Smooth muscle cell (in vitro differentiated cells): ENCODE results near the gene TEAD1. TPM values are rescaled to one million over a fixed set of nuclear protein-coding genes. Genes with fewer than 3 reads are reported as not detected.

Experiments used
- DNase-seq: peaks from one replicate; lab custom pipeline; 2025; ENCODE audit not compliant: unreplicated experiment; lab: John Stamatoyannopoulos, UW
- H2AFZ ChIP-seq: fragments of 200-600 bp; sonication (generic); 2 replicates; pipeline ENCODE4 v1.6.0; 2016; ENCODE audit warnings: antibody characterized with exemption, low read depth, mild to moderate bottlenecking
- H3F3A ChIP-seq: fragments of 200-600 bp; sonication (generic); 2 replicates; pipeline ENCODE4 v1.6.0; 2017; ENCODE audit warnings: antibody characterized with exemption, low read depth
- H3K27ac ChIP-seq: fragments of 200-600 bp; sonication (generic); 2 replicates; pipeline ENCODE4 v1.5.1; 2016; ENCODE audit warnings: low read depth, mild to moderate bottlenecking
- H3K27me3 ChIP-seq: fragments of 200-600 bp; sonication (generic); 2 replicates; pipeline ENCODE4 v1.6.1; 2016; ENCODE audit warnings: low read depth, mild to moderate bottlenecking
- H3K36me3 ChIP-seq: fragments of 200-600 bp; sonication (generic); 2 replicates; pipeline ENCODE4 v1.5.1; 2016; ENCODE audit warnings: low read depth
- H3K4me1 ChIP-seq: fragments of 200-600 bp; sonication (generic); 2 replicates; pipeline ENCODE4 v1.5.1; 2016; ENCODE audit warnings: low read depth
- H3K4me2 ChIP-seq: fragments of 200-600 bp; sonication (generic); 2 replicates; pipeline ENCODE4 v1.6.0; 2016; ENCODE audit warnings: mild to moderate bottlenecking
- H3K4me3 ChIP-seq: fragments of 200-600 bp; sonication (generic); 2 replicates; pipeline ENCODE4 v1.5.1; 2016; ENCODE audit warnings: mild to moderate bottlenecking
- H3K79me2 ChIP-seq: fragments of 200-600 bp; sonication (generic); 2 replicates; pipeline ENCODE4 v1.6.0; 2016; ENCODE audit warnings: low read depth, mild to moderate bottlenecking
- H3K9ac ChIP-seq: fragments of 200-600 bp; sonication (generic); 2 replicates; pipeline ENCODE4 v1.6.0; 2016; ENCODE audit warnings: low read depth
- H3K9me3 ChIP-seq: fragments of 200-600 bp; sonication (generic); replicated peaks from 2 replicates; pipeline ENCODE4 v1.5.1; 2016; ENCODE audit warnings: low read depth
- H4K20me1 ChIP-seq: fragments of 200-600 bp; sonication (generic); 2 replicates; pipeline ENCODE4 v1.6.0; 2016; ENCODE audit warnings: low read depth
- WGBS: methylation state at CpG from one replicate; pipeline ENCODE4 v1.1.7; 2016; ENCODE audit warnings: low lambda C conversion rate; 5-methylcytosine and 5-hydroxymethylcytosine counted together
- polyA plus RNA-seq: library from polyadenylated mRNA; unstranded; fragments of >200 nt; fragmentation: Nextera tagmentation; extraction: Ambion mirVana; gene quantifications from 2 replicates; pipeline ENCODE4 v1.2.1, GENCODE V29; 2016
- total RNA-seq: library from RNA; depleted of rRNA; stranded (reverse); fragments of >200 nt; gene quantifications from 2 replicates; pipeline ENCODE4 v1.2.3, GENCODE V29; 2014
- TF ChIP-seq, protein P1 (sequence below): fragments of 200-600 bp; sonication (generic); IDR thresholded peaks from 2 replicates; pipeline ENCODE4 v1.5.1; 2017; ENCODE audit warnings: borderline replicate concordance, mild to moderate bottlenecking, antibody characterized with exemption; ENCODE audit not compliant: insufficient read depth, poor library complexity, severe bottlenecking

Gene TEAD1
- total and polyA plus RNA-seq, 2 experiments from 2014 or later = 63.0 to 181 TPM

DNA sequence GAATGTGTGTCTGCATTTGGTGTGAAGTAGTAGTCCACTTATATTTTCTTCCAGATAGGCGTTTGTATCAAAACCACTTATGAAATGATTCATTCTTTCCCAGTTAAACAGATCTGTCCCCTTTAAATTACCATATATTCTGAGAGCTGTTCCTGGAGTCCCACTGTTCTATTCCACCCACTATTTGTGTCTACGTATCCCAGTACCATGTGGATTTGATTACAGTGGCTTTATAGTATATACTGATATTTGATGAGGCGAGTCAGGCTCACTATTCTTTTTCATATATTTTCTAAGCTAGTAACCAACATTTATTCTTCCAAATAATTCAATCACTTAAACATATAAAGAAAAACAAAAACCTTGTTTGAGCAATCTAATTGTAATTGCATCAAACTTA, 253.0 kb downstream of the TEAD1 start:
- H3K36me3 ChIP-seq = peaks cover 23% of the 10 kb centered on the region

DNA sequence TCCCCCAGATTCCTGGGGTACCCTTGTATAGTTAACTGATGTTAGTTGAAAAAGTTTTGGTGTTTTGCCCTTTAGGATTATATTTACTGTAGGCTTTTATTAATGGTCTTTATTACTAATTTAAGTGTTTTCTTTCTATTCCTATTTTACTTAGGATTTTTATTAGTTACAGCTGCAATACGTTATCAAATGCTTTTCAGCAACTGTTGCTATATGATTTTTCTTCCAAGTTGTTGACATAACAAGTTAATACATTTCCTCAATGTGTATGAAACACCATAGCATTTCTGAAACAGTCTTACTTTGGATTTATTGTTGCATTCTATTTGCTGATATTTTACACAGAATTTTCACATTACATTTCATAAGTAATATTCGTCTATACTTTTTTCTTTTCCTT, 253.7 kb downstream of the TEAD1 start:
- Histone ChIP-seq H4K20me1 (peaks cover 55% of the 10 kb centered on the region), H3K36me3 (peaks cover 30% of the 10 kb centered on the region)

More for the DNA sequence above, 253.0 kb downstream of the TEAD1 start:
- H3K4me2 ChIP-seq = no peak overlapping the region
- H4K20me1 ChIP-seq = peaks cover 56% of the 10 kb centered on the region
- no peak overlapping the region for H3K9ac ChIP-seq
- H3K79me2 ChIP-seq = peaks cover 32% of the 10 kb centered on the region
- H3K4me1 ChIP-seq = no peaks in the 10 kb centered on the region
- no peak overlapping the region for H3K27ac ChIP-seq
- no peak overlapping the region for H2AFZ ChIP-seq
- no peak for DNase-seq
- no peak overlapping the region for H3K4me3 ChIP-seq
- H3K27me3 ChIP-seq = no peaks in the 10 kb centered on the region
- no peaks in the 10 kb centered on the region for H3K9me3 ChIP-seq
- no peaks in the 10 kb centered on the region for H3F3A ChIP-seq
- TF ChIP-seq, protein P1, sequence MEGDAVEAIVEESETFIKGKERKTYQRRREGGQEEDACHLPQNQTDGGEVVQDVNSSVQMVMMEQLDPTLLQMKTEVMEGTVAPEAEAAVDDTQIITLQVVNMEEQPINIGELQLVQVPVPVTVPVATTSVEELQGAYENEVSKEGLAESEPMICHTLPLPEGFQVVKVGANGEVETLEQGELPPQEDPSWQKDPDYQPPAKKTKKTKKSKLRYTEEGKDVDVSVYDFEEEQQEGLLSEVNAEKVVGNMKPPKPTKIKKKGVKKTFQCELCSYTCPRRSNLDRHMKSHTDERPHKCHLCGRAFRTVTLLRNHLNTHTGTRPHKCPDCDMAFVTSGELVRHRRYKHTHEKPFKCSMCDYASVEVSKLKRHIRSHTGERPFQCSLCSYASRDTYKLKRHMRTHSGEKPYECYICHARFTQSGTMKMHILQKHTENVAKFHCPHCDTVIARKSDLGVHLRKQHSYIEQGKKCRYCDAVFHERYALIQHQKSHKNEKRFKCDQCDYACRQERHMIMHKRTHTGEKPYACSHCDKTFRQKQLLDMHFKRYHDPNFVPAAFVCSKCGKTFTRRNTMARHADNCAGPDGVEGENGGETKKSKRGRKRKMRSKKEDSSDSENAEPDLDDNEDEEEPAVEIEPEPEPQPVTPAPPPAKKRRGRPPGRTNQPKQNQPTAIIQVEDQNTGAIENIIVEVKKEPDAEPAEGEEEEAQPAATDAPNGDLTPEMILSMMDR = no peak
- 70% methylated on average over 3 of the region's 3 CpGs for WGBS

DNA sequence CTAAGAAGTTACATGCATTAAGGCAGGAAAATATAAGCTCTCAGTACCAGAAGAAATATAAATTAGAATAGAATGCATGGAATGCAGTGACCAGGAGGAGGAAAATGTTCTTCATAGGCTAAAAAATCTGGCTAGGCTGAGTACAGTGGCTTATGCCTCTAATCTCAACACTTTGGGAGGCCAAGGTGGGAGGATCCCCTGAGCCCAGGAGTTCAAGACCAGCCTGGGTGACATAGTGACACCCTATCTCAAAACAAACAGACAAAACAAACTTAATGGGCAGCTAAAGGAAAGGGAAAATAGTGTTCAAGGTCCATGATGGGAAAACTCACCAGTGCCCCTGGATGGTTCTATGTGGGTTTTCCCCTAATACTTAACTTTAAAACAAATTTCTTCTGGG, 256.6 kb downstream of the TEAD1 start:
- Histone ChIP-seq H3K27ac (no peak overlapping the region), H3K4me1 (no peaks in the 10 kb centered on the region), H2AFZ (no peak overlapping the region), H3K4me3 (no peak overlapping the region), H3K27me3 (no peaks in the 10 kb centered on the region), H3K4me2 (no peak overlapping the region), H3F3A (no peaks in the 10 kb centered on the region), H3K79me2 (peaks cover 27% of the 10 kb centered on the region), H3K9ac (no peak overlapping the region), H3K9me3 (no peaks in the 10 kb centered on the region), H3K36me3 (peaks cover 32% of the 10 kb centered on the region), H4K20me1 (peaks cover 38% of the 10 kb centered on the region)
- TF ChIP-seq, protein P1 = no peak
- no peak for DNase-seq

More for the DNA sequence above, 253.7 kb downstream of the TEAD1 start:
- peaks cover 32% of the 10 kb centered on the region for H3K79me2 ChIP-seq
- WGBS = 95% methylated on average over 2 of the region's 2 CpGs
- no peak overlapping the region for H3K27ac ChIP-seq
- no peak overlapping the region for H2AFZ ChIP-seq
- TF ChIP-seq, protein P1 = no peak
- no peak overlapping the region for H3K4me3 ChIP-seq
- no peak overlapping the region for H3K9ac ChIP-seq
- no peaks in the 10 kb centered on the region for H3K9me3 ChIP-seq
- H3K4me2 ChIP-seq = no peak overlapping the region
- no peaks in the 10 kb centered on the region for H3K4me1 ChIP-seq
- DNase-seq = no peak
- no peaks in the 10 kb centered on the region for H3K27me3 ChIP-seq
- H3F3A ChIP-seq = no peaks in the 10 kb centered on the region

DNA sequence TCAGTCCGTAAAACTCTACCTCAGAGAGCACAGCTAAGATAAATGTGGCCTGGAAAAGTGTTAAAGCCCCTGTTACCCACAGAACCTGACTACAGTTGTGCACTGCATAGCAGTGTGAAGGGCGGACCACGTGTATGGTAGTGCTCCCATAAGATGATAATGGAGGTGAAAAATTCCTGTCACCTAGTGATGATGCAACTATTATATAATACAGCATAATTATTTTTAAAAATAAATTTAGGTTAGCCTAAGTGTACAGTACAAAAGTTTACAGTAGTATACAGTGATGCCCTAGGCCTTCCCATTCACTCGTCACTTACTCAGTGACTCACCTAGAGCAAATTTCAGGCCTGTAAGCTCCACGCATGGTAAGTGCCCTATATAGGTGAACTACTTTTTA, 258.3 kb downstream of the TEAD1 start:
- TF ChIP-seq, protein P1 = no peak
- H3K36me3 ChIP-seq = peaks cover 28% of the 10 kb centered on the region
- 92% methylated on average over 5 of the region's 5 CpGs for WGBS
- no peak overlapping the region for H3K4me3 ChIP-seq
- no peak overlapping the region for H3K27ac ChIP-seq
- no peak overlapping the region for H3K9ac ChIP-seq
- H3K4me2 ChIP-seq = no peak overlapping the region
- no peaks in the 10 kb centered on the region for H3K27me3 ChIP-seq
- H2AFZ ChIP-seq = no peak overlapping the region
- peaks cover 19% of the 10 kb centered on the region for H3K79me2 ChIP-seq
- H3K4me1 ChIP-seq = no peaks in the 10 kb centered on the region
- DNase-seq = no peak
- H3K9me3 ChIP-seq = no peaks in the 10 kb centered on the region
- H3F3A ChIP-seq = no peaks in the 10 kb centered on the region
- H4K20me1 ChIP-seq = peaks cover 30% of the 10 kb centered on the region
